ENCODE results near the gene PTK6. TPM values are rescaled to one million over a fixed set of nuclear protein-coding genes. Genes with fewer than 3 reads are reported as not detected.

The PTK6 gene
- total RNA-seq, 2 donors from 2014 or later = 0.97 to 1.2 TPM

GRCh38 chr20:63497138-63497945, 39.8 kb downstream of the PTK6 start:
- Mint-ChIP-seq H3K4me3 (no peak overlapping the region), H3K9me3 (peaks cover 0 to under 1% of the 10 kb centered on the region in 2 donors)

GRCh38 chr20:63496596-63497120, 40.5 kb downstream of the PTK6 start:
- no peak for DNase-seq
- peaks cover 25% of the 10 kb centered on the region for H3K27me3 Mint-ChIP-seq (ENCODE audit: low read depth)

More at GRCh38 chr20:63497138-63497945, 39.8 kb downstream of the PTK6 start:
- no peak for ATAC-seq (replicated peaks in 1 of 2)
- Mint-ChIP-seq H3K36me3 (ENCODE audit: insufficient read depth in 2 of 2) (no peaks in the 10 kb centered on the region), H3K27ac (no peak overlapping the region), H3K27me3 (ENCODE audit: low read depth) (peaks cover 22% of the 10 kb centered on the region), H3K4me1 (ENCODE audit: low read depth) (no peaks in the 10 kb centered on the region)
- no peak for DNase-seq

GRCh38 chr20:63495741-63496595, 41.2 kb downstream of the PTK6 start:
- H3K4me1 Mint-ChIP-seq (ENCODE audit: low read depth) = no peaks in the 10 kb centered on the region
- H3K4me3 Mint-ChIP-seq = peak overlapping the region; percentile 57 to 67
- ATAC-seq (replicated peaks in 1 of 2) = peak; percentile 67 to 75
- H3K27me3 Mint-ChIP-seq (ENCODE audit: low read depth) = peaks cover 31% of the 10 kb centered on the region
- peaks cover 0 to 3% of the 10 kb centered on the region in 2 donors for H3K9me3 Mint-ChIP-seq
- DNase-seq = peak; percentile 74 to 82
- H3K27ac Mint-ChIP-seq = no peak overlapping the region
- no peaks in the 10 kb centered on the region for H3K36me3 Mint-ChIP-seq (ENCODE audit: insufficient read depth in 2 of 2)

More at GRCh38 chr20:63496596-63497120, 40.5 kb downstream of the PTK6 start:
- Mint-ChIP-seq H3K4me1 (ENCODE audit: low read depth) (no peaks in the 10 kb centered on the region), H3K27ac (no peak overlapping the region), H3K4me3 (peak overlapping the region; percentile 57 to 67), H3K9me3 (peaks cover 0 to 3% of the 10 kb centered on the region in 2 donors), H3K36me3 (ENCODE audit: insufficient read depth in 2 of 2) (no peaks in the 10 kb centered on the region)
- ATAC-seq (replicated peaks in 1 of 2) = peak; percentile 16 to 17

GRCh38 chr20:63495167-63495720, 41.9 kb downstream of the PTK6 start:
- H3K27me3 Mint-ChIP-seq (ENCODE audit: low read depth) = peaks cover 31% of the 10 kb centered on the region
- no peaks in the 10 kb centered on the region for H3K4me1 Mint-ChIP-seq (ENCODE audit: low read depth)
- no peak overlapping the region for H3K27ac Mint-ChIP-seq
- no peak for DNase-seq
- peaks cover 0 to 3% of the 10 kb centered on the region in 2 donors for H3K9me3 Mint-ChIP-seq
- H3K36me3 Mint-ChIP-seq (ENCODE audit: insufficient read depth in 2 of 2) = no peaks in the 10 kb centered on the region
- ATAC-seq (replicated peaks in 1 of 2) = no peak
- no peak overlapping the region for H3K4me3 Mint-ChIP-seq

- Mint-ChIP-seq H3K27me3 (ENCODE audit: low read depth) (peaks cover 31% of the 10 kb centered on the region), H3K36me3 (ENCODE audit: insufficient read depth in 2 of 2) (no peaks in the 10 kb centered on the region), H3K4me1 (ENCODE audit: low read depth) (no peaks in the 10 kb centered on the region), H3K9me3 (peaks cover 0 to 3% of the 10 kb centered on the region in 2 donors), H3K27ac (no peak overlapping the region), H3K4me3 (no peak overlapping the region)
- ATAC-seq (replicated peaks in 1 of 2) (no peak), DNase-seq (no peak)
Measured at GRCh38 chr20:63494420-63495166, 42.6 kb downstream of the PTK6 start.

GRCh38 chr20:63494084-63494419, 43.1 kb downstream of the PTK6 start:
- DNase-seq (no peak), ATAC-seq (replicated peaks in 1 of 2) (no peak)
- H3K4me3 Mint-ChIP-seq = no peak overlapping the region
- no peak overlapping the region for H3K27ac Mint-ChIP-seq
- H3K9me3 Mint-ChIP-seq = peaks cover 0 to 3% of the 10 kb centered on the region in 2 donors
- no peaks in the 10 kb centered on the region for H3K36me3 Mint-ChIP-seq (ENCODE audit: insufficient read depth in 2 of 2)
- H3K4me1 Mint-ChIP-seq (ENCODE audit: low read depth) = no peaks in the 10 kb centered on the region
- H3K27me3 Mint-ChIP-seq (ENCODE audit: low read depth) = peaks cover 31% of the 10 kb centered on the region

GRCh38 chr20:63493563-63494020, 43.6 kb downstream of the PTK6 start:
- no peaks in the 10 kb centered on the region for H3K36me3 Mint-ChIP-seq (ENCODE audit: insufficient read depth in 2 of 2)
- no peak for DNase-seq
- no peak for ATAC-seq (replicated peaks in 1 of 2)
- no peaks in the 10 kb centered on the region for H3K4me1 Mint-ChIP-seq (ENCODE audit: low read depth)
- H3K4me3 Mint-ChIP-seq = no peak overlapping the region
- H3K27ac Mint-ChIP-seq = no peak overlapping the region
- peaks cover 0 to 3% of the 10 kb centered on the region in 2 donors for H3K9me3 Mint-ChIP-seq
- peaks cover 31% of the 10 kb centered on the region for H3K27me3 Mint-ChIP-seq (ENCODE audit: low read depth)

GRCh38 chr20:63492982-63493381, 44.2 kb downstream of the PTK6 start:
- H3K27ac Mint-ChIP-seq = no peak overlapping the region
- no peaks in the 10 kb centered on the region for H3K36me3 Mint-ChIP-seq (ENCODE audit: insufficient read depth in 2 of 2)
- no peaks in the 10 kb centered on the region for H3K4me1 Mint-ChIP-seq (ENCODE audit: low read depth)
- DNase-seq (no peak), ATAC-seq (replicated peaks in 1 of 2) (no peak)
- H3K4me3 Mint-ChIP-seq = no peak overlapping the region
- H3K27me3 Mint-ChIP-seq (ENCODE audit: low read depth) = peaks cover 28% of the 10 kb centered on the region
- H3K9me3 Mint-ChIP-seq = peaks cover 0 to 3% of the 10 kb centered on the region in 2 donors

- no peaks in the 10 kb centered on the region for H3K4me1 Mint-ChIP-seq (ENCODE audit: low read depth)
- H3K36me3 Mint-ChIP-seq (ENCODE audit: insufficient read depth in 2 of 2) = no peaks in the 10 kb centered on the region
- DNase-seq = no peak
- ATAC-seq (replicated peaks in 1 of 2) = no peak
- H3K27ac Mint-ChIP-seq = no peak overlapping the region
- H3K4me3 Mint-ChIP-seq = no peak overlapping the region
- peaks cover 23% of the 10 kb centered on the region for H3K27me3 Mint-ChIP-seq (ENCODE audit: low read depth)
- peaks cover 0 to 3% of the 10 kb centered on the region in 2 donors for H3K9me3 Mint-ChIP-seq
Measured at GRCh38 chr20:63492518-63492917, 44.7 kb downstream of the PTK6 start.

- Mint-ChIP-seq H3K27ac (no peak overlapping the region), H3K4me3 (no peak overlapping the region), H3K27me3 (ENCODE audit: low read depth) (peaks cover 18% of the 10 kb centered on the region), H3K36me3 (ENCODE audit: insufficient read depth in 2 of 2) (no peaks in the 10 kb centered on the region), H3K9me3 (peaks cover 0 to 3% of the 10 kb centered on the region in 2 donors), H3K4me1 (ENCODE audit: low read depth) (no peaks in the 10 kb centered on the region)
- ATAC-seq (replicated peaks in 1 of 2) = no peak
- no peak for DNase-seq
Measured at GRCh38 chr20:63491635-63492230, 45.4 kb downstream of the PTK6 start.

GRCh38 chr20:63491078-63491477, 46.1 kb downstream of the PTK6 start:
- ATAC-seq (replicated peaks in 1 of 2) (no peak), DNase-seq (no peak)
- H3K27ac Mint-ChIP-seq = no peak overlapping the region
- peaks cover 0 to 3% of the 10 kb centered on the region in 2 donors for H3K9me3 Mint-ChIP-seq
- H3K4me1 Mint-ChIP-seq (ENCODE audit: low read depth) = no peaks in the 10 kb centered on the region
- H3K27me3 Mint-ChIP-seq (ENCODE audit: low read depth) = peaks cover 11% of the 10 kb centered on the region
- no peaks in the 10 kb centered on the region for H3K36me3 Mint-ChIP-seq (ENCODE audit: insufficient read depth in 2 of 2)
- no peak overlapping the region for H3K4me3 Mint-ChIP-seq

GRCh38 chr20:63490416-63490815, 46.8 kb downstream of the PTK6 start:
- ATAC-seq (replicated peaks in 1 of 2) (no peak), DNase-seq (no peak)
- no peaks in the 10 kb centered on the region for H3K4me1 Mint-ChIP-seq (ENCODE audit: low read depth)
- H3K27me3 Mint-ChIP-seq (ENCODE audit: low read depth) = peaks cover 11% of the 10 kb centered on the region
- H3K36me3 Mint-ChIP-seq (ENCODE audit: insufficient read depth in 2 of 2) = no peaks in the 10 kb centered on the region
- no peak overlapping the region for H3K27ac Mint-ChIP-seq
- H3K4me3 Mint-ChIP-seq = no peak overlapping the region
- H3K9me3 Mint-ChIP-seq = peaks cover 0 to 3% of the 10 kb centered on the region in 2 donors
